NCI-H526 treated with DMSO at 0.1 percent for 48 hours (cell line): ENCODE measurements around the gene LIMS1.
"Not testable (repeated sequence)": the region's sequence is repeated elsewhere in the genome, so short reads cannot be mapped to it uniquely, and the experiment has no call there.

Experiments used
- DNase-seq: peaks from one replicate; lab custom pipeline; 2025; lab: John Stamatoyannopoulos, UW

LIMS1 gene

DNA sequence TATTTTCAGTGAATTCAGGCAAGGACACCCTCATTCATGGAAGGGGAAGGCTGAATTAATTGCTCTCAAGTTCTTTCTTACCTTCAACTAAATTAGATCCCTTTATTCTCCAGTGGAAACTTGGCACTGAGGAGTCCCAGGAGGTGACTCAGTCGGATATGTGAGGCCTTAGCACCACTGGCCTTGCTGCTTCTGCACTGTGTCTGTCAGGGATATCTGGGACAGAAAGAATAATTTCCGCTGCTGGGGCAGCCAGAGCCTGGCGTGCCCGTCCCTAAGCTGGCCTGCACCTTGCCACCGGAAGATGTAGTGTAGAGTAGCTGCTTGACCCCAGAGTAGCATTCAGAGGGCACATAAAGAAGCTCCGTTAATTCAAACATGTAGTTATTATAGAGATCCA is 53.4 kb downstream of the LIMS1 start:
- no peak for DNase-seq

DNA sequence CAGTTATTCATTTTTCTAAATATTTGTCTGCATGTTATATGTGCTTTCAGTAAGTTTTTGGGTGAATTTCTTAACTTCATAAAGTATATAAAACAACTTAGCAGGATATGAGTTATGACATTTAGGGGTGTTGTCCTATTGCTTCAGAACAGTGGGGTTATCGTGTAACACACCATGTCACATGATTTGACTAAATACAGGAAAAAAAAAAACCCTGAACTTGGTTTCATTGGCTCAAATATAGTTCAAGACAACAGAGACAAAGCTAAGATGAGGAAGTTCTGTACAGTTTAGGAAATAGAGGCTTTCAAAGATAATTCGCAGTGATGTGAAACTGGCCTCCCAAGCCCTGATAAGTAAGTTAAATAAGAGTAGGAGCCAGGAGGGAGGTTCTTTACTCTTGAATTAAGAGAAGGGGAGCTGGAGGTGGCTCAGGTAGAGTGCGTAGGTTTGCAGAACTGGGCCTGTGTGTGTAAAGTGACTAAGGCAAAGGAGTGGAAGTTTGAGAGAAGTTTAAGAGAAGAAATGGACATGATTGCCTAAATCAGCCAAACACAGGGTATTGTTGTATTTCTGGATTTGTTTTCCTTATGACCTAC is 53.9 kb downstream of the LIMS1 start:
- DNase-seq: no peak

DNA sequence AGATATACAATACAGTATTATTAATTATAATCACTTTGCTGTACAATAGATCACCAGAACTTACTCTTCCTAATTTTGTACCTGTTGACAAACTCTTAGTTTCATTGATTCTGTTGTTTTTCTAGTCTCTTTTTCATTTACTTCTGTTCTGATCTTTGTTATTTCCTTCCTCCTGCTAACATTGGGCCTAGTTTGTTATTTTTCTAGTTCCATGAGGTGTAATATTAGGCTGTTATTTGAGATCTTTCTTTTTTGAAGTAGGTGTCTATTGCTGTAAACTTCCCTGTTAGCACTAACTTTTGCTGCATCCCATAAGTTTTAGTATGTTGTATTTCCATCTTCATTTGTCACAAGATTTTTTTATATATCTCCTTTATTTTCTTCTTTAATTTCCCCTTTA is 55.1 kb downstream of the LIMS1 start:
- no peak for DNase-seq

DNA sequence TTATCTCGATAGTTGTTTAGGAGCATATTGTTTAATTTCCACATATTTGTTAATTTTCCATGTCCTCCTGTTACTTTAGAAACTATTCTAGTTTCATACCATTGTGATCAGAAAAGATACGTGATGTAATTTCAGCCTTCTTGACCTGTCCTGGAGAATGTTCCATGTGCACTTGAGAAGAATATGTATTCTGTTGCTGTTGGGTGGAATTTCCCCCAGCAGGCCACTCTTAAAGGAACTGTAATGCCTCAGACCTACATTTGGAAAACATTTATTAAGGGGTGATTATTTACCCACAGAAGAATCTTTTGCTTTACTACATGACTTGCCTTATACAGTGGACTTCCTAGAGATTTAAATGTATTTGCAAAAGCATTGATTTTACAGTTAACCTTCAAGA is 55.5 kb downstream of the LIMS1 start:
- DNase-seq: no peak

DNA sequence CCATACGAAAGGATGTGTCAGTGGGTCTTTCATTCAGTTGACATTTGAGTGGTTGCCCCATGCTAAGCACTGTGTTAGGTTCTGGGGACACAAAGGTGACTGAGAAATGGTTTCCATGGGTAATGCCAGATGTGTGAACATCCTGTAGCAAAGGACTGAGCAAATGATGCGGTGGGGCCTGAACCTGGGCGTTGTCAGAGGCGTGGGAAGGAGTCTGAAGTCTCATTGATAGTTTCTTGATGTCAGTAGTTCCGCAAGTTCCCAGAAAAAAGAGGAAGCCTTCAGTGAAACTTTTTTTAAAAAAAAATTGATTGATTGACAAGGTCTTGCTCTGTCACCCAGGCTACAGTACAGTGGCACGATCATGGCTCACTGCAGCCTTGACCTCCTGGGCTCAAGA is 56.9 kb downstream of the LIMS1 start:
- no peak for DNase-seq

DNA sequence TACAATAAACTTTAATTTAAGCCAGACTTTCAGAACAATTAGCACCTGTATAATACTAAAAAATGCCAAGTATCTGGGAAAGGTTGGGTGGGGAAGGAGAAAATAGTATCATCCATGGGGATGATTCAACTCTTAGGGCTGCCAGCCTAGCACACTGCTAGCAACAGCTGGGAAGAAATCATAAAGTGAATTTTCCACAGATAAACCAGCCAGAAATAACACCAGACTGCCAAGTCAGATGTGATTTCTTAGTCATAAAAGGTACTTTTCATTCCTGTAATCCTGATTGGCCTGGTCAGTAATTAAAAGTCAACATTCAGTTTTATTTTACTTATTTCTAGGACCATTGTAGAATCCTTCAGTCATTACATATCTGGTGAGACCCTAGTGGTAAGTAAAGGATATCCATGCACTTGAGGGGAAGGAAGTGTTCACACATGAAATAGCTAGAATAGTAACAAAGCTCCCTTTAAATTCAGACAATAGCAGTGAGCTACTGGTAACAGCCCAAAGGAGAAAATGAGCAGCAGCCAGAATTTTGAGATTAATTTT is 59.4 kb downstream of the LIMS1 start:
- no peak for DNase-seq

DNA sequence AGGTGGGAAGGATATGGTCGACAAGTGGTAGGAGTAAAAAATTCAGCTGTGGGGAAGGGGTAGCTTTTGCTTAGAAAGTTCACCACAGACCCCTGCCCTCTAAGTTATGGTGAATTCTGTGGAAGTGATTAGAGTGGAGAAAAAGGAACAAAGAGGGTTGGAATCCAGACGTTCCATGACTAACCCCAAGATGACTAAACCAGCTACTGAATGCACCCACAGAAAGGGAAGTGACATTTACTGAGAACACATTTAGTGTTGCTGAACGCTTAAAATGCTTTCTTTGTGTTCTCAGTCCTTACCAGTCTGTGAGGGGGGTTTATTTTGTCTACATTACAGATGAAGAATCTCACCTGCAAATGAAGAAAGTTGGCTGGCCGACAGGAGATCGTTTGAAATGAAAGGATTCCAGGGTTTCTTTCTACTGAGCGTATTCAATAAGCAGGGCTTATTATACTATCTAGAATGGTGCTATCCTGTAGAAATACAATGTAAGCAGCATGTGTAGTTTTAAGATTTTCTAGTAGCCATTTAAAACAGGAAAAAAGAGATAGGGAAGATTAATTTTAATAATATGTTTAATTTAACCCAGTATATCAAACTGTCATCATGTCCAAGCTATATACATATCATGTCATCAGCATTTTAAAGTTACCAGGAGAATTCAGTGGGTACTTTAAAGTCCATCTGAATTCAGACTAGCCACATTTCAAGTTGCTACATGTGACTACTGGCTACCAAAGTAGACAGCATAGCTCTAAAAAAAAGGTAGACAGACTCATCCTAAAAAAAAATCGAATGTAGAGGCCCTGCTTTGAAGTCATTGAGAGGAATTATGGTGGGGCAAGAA is 60.1 kb downstream of the LIMS1 start:
- DNase-seq: no peak

DNA sequence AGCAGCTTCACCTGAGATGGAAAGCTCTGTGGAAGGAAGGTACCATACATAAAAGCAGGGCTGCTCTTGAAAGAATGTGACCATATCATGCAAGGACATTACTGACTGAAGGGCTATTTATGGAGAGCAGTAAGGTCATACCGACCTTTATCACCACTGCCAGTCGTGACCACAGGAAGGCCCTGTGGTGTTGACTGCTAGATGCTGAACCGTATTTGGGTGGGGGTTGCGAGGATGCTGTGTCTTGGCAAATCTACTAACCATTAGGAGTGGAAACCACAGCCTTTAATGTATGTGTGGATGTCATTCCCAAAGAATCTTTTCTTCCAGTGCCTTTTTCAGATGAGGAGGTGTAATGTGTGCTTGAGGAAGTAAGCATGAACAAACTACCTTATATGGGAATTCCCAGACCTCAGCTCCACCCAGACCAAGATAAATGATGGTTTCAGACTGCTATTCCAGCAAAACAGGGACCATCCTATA is 60.8 kb downstream of the LIMS1 start:
- DNase-seq: no peak

DNA sequence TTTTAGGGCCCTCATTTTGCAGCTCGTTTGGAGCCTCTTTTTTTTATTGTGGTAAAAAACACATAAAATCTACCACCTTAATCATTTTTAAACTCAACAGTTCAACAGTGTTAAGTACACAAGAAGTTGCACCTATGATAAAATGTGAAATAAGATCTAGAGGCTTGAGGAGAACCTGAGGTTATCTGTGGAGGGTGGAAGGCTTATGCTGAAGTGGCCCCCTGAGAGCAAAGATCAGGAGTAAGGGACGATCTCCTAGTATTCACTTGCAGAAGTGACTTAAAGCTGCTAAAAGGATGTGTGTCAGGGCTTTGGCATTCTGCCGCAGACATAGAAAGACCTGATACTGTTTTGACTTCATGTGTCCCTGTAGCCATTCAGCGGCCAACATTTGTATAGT is 61.5 kb downstream of the LIMS1 start:
- DNase-seq: not testable (repeated sequence)

DNA sequence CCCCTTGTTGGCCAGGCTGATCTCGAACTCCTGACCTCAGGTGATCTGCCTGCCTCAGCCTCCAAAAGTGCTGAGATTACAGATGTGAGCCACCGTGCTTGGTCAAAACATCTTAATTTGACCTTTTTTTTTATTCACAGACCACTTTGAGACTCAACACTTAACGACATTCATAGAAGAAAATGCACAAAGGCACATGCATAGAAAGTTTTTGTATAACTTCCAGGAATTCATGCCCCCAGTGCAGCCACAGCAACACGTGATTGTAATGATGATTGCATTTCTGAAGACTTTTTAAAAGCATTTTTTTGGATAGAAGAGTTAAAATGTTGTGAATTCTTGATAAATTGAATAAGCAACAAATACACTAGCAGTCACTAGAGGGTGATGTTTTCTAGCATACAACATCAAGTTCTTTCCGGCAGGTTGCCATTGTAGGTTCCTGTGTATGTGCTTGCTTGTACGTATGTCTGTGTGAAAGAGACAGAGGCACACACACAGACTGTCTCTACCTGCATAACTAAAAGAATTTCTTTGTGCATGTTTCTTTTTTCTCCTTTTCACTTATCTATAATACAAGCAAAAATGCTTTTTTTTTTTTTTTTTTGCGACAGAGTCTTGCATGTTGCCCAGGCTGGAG is 63.0 kb downstream of the LIMS1 start:
- not testable (repeated sequence) for DNase-seq

DNA sequence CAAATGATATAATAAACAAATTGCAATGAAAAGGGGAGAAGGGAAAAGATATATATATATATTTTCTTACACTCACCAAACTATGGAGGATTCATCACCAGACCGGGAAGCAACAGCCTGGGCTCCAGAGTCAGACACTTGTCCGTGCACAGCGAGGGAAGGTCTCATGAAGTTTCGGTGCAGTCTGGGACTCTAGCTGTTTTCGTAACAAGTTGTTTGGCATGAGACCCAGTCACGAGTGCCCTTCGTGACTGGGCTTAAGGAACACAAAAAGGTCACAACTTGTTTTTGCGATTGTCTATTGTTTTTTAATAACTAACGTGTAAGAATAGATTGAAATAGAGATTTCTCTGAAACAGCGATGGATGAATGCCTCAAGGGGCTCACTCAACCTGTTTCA is 66.9 kb downstream of the LIMS1 start:
- DNase-seq: not testable (repeated sequence)

DNA sequence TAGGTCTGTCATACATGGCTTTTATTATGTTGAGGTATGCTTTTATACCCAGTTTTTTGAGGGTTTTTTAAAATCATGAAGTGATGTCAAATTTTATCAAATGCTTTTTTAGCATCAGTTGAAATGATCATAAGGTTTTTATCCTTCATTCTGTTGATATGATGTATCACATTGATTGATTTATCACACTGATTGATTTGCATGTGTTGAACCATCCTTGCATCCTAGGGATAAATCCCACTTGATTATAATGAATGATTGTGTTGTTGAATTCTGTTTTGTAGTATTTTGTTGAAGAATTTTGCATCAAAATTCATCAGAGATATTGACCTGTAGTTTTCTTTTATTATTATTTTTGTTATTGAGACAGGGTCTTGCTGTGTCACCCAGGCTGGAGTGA is 68.2 kb downstream of the LIMS1 start:
- no peak for DNase-seq

DNA sequence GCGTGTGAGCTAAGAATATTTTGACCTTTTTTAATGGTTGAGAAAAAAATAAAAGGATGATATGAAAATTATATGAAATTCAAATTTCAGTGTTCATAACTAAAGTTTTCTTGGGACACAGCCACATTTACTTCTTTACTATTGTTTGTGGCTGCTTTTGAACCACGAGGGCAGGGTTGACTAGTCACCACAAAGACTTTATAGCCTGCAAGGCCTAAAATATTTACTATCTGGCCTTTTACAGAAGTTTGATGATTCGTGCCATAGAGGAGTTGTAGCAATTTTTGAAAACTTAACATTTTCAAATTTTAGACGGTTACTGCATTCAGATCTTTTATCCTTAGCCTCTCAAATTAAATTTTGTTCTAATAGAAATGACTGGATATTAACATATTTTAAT is 69.9 kb downstream of the LIMS1 start:
- no peak for DNase-seq

DNA sequence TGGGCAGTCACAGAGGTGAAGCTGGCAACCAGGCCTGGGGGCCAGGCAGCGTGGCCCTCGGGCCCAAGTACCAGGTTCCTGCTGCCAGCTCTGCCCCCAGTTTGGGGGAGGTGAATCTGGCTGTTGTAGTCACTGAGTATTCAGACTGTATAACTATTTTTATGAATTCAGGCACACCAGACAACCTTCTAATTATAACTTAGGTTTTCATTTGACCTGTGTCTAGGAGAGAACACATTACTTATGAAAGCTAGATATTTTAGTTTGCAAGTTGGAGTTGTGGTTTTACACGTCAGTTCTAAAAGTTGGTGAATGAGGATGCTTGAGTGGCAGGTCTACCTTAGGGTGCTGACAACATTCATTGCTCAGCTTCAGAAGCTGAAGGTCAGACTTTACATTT is 71.7 kb downstream of the LIMS1 start:
- no peak for DNase-seq

DNA sequence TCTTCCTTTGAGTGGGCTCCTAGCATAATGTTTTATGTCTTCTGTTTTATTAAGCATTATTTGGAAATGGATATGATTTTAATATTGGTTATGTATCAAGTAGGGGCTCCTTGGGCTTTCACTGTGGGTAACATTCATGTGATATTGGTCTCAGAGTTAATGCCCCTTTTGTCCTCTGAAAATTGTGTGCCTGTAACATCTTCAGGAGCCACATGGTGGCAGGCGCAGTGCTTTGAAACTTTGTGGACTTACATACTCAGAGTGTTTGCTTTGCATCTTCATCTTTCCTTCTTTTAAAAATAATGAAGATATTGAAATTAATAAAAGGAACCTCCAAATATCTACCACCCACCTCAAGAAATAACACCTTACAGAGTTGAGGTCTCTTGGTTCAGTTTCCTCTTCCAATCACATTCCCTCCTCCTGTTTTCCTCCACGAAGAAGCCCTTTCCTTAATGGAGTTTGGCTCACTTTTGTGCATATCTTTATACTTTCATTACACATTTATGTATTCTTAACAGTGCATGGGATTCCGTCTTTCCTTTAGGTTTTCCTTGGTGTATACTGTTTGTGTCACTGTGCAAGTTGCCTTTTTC is 73.5 kb downstream of the LIMS1 start:
- DNase-seq: no peak

DNA sequence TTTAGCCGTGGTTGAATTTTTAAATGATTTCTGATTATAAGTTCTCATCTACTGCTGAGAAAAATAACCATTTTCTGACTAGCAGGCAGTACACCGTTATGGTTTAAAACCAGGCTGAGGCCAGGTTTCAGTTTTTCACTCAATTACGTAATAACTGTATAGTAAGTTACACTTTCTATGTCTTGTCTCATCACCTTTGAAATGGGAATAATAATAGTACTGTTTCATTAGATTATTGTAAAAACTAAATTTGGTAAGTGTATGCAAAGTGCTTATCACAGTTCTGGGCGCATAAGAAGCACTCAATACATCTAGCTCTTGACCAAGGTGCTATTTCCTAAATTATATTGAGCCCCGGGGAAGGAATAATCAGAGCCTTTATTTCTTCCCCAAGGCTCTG is 76.8 kb downstream of the LIMS1 start:
- DNase-seq: no peak

DNA sequence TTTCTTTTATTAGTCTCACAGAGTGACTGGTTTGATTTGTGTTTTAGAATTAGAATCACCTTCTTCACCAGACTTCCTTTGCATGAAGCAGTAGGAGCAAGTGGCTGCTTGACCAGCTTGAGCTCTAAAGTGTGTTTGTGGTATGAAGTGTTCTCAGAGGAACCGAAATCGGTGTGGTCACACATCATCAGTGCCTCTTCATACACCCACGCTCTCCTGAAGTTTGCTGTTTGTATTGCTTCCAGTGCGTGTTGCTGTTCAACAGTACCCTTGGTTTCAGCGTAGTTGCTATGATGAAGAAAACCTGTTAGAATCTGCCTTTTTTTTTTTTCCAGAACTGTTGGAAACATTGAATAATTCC is 77.9 kb downstream of the LIMS1 start:
- no peak for DNase-seq

DNA sequence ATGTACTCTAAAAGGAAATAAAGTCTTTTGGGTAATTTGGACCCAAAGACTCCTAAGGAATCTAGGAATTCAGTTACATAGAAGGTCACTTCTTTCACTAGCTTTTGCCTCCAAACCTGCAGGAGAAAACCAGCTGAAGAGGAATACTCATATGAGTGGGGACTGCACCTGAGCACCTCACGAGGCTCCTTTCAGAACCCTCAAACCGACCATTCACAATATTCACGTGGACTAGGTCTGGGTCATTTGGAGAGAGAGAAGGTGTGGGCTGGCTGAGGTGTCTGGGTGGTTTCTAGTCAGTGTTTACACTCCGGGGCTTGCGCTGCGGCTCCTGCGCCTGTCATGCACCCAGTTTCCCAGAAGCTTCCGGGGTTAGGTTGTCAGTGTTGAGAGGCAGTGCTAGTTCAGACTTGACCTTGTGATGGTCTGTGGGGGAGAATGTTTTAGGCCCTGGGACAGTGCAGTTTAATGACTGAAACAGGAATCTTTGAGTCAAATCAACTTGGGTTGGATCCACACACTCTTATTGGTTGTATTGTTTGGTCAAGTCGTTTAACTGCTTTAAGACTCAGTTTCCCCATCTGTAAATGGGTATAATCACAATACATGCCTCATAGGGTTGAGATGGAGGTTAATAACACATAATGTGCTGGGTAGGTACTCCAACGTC is 78.4 kb downstream of the LIMS1 start:
- DNase-seq: no peak

DNA sequence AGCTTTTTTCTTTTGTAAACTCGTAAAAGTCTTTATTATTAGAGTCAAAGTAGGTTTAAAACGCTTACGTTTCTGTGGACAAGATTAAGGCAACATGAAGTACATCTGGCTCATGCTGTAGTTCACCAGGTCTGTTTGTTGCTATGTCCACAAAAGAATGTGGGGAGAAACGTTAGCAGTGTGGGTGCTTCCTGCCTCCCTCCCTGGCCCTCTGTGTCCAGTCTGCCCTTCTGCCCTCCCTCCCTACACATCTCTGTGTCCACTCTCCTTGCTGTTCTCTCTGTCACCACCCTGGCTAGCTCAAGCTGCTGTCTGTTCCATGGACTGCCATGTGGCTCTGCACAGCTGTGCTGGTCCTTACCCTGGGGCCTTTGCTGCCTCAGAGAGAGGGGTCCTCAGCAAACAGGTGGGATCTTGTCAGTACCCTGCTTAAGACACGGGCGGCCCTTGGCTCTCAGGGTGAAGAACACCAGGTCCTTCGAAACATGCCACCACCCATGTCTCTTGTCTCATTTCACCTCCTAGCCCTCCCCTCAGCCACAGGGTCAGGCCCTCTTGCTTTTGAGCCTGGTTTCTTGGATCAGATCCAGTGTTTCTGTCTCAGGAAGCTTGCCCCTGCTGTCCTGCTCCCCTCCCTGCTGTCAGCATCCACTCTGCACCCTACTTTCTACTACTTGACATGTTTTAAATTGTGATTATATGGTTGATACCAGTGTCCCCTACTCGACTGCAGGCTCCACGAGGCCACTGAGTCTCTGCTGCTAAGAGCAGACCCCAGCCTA is 79.2 kb downstream of the LIMS1 start:
- DNase-seq: no peak

DNA sequence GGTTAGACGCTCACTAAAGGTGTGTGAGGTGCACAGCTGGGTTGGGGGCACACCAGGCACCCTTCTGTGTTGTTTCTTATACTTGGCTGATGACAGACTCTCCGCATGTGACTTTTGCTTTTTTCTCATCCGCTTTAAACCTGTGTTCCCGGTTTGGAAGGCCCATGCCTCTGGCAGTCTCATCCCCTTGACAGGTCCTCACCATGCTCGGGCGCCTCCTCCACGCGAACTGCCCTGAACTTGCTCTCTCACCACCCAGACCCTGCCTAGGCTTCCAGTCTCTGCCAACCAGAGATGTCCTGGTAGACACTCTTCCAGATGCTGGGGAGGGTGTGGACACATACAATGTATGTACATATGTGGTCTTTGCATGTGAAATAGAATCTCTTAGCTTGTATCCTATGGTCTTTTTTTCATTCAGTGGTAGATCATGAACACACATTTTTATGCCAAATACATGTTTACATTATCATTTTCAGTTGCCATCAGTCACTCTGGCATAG is 79.8 kb downstream of the LIMS1 start:
- DNase-seq: no peak

DNA sequence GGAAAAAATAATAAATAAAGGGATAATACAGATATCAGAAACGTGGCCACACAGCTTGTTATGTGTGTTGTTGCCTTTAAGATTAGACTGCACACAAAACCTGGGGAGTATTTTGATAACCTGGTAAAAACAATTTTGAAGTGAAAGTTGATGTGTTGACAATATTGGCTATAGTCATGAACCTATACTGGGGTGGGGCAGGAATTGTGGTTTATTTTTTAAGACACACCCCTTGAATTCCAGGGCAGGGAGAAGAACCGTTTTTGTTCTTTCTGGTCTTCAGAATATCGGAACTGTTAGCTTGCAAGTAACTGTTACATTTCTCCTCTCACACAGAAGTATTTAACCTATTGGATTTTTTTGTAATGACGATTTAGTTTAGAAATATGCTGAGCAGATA is 80.4 kb downstream of the LIMS1 start:
- no peak for DNase-seq
